Femur (tissue), 1 donor: ENCODE measurements around the gene TSPAN5.
A peak's percentile ranks its signal among the peaks of the same experiment; 100 is the strongest.
"Not testable (repeated sequence)": the region's sequence is repeated elsewhere in the genome, so short reads cannot be mapped to it uniquely, and the experiment has no call there.

Experiments used
- DNase-seq: peaks from one replicate; pipeline ENCODE4 v3.0.0-alpha.2; 2017

Gene TSPAN5

DNA sequence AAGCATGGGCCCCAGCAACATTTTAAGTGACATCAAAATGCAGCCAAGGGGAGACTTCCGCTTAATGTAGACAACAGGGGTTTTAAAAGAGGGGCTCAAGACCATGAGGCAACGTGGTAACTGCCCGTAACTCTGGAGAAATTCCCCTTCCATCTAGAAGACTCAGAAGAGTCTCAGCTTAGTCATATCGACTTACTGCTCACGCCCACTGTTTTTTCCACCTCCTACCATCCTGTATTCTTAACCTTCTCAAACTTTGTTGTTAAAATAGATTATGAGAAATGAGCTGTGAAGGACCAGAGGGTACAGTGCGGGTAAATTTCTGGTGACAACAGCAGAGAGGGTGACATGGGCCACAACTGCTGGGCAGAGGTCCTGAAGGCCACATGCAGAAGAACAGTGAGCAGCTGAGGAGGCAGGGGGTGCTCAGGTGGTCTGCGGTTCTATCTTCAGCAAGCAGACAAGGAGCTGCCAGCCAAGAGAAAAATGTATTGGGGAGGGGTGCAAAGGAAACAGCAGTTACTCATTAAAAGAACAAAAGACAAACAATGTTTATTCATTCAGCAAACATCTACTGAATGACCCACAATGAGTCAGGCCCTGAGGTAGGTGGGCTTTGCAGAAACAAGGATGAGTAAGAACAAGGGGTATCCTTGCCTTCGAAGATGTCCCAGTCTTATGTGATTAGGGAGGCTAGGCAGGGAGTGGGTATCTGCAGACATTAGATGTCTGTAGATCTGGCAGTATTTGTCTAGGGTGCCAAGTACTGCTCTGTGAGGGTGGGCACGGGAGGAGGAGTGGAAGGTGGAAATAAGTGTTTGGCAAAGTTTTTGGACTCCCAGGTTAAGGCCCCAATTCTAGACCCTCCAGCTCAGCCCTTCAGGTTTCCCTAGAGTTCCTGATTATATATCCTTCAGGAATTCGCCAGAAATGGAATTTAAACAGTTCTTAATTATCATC is 175.3 kb downstream of the TSPAN5 start:
- no peak for DNase-seq

DNA sequence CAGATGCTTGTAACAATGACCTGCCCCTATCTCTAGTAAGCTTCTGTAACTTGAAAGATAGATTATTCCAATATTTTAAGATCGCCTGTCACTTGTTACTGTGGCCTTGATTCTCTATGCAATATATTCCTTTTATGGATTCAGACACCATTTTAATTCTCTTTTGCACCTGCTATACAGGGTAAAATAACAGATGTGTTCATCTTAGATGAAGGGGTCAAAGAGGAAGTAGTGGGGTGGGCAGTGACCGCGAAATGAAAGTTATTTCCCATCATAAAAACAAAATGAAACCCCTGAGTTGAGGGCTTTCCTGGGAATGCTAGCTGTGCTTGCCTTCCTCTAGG is 175.9 kb downstream of the TSPAN5 start:
- DNase-seq = no peak

DNA sequence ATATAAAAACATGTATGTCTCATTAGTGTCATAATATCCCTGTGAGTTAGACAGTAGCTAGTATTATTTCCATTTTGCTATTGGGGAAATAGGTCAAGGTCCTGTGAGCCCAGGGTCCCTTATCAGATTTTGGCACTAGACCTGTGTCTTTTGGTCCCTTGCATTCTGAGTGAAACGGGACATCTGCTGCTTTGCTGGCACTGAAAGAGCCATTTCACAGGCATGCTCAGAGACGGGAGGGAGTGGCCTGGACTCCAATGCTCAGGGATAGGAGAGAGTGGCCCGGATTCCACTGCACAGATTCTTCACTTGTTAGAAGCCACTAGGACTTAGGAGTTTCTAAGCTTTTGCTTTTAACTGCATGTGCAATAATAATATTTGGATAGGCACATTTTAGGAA is 177.2 kb downstream of the TSPAN5 start:
- no peak for DNase-seq

DNA sequence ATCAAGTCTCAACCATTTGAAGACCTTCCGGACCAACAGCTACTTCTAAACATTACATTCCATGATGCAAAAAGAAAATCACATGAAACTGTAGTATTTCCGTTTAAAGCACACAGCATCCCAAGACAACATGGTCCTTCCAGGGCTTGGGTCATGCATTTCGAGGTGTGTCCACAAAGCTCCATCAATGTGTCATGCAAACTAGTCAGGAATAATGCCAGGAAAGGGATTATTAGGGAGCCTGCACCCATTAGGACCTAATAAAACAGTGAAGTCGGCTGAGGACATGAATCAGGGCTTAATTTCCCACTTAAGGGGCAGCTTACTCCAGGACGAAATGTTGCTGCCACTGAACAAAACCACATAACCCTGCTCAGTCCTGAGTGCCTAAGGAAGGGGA is 177.9 kb downstream of the TSPAN5 start:
- DNase-seq = no peak

DNA sequence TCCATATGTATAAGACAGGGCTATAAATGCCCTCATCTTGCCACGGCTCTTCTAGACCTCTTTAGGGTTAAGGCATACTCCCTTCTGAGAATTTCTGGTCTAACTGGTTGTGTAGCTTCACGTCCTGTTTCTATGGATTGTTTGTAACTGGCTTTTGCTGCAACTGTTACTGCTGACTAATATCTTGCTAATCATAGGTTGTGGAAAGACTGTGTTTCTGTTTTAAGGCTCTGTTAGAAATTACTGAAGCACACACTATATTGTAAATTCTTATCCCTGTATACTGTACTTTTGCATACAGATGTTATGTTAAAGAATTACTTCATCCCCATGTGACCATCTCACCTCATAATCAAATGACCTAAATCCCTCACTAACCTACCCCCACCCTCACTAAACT is 178.8 kb downstream of the TSPAN5 start:
- DNase-seq = not testable (repeated sequence)

DNA sequence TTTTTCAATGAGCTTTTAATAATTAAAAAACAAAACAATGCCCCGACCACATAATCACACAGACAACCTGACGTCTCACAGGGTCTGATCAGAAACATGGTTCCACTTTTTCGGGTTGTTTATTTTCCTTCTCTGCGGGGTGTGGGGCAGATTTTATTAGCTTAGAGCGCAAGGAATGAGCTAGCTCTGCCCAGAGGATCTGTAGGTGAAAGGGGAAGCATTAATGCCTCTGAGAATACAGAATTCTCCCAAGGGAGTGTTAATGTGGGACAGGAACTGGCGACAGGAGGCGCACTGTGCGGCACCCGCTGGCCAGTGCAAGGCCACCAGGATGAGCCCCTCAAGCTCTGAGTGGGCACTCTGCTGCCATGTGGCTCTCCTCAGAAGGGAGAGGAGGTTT is 181.5 kb downstream of the TSPAN5 start:
- DNase-seq = no peak

DNA sequence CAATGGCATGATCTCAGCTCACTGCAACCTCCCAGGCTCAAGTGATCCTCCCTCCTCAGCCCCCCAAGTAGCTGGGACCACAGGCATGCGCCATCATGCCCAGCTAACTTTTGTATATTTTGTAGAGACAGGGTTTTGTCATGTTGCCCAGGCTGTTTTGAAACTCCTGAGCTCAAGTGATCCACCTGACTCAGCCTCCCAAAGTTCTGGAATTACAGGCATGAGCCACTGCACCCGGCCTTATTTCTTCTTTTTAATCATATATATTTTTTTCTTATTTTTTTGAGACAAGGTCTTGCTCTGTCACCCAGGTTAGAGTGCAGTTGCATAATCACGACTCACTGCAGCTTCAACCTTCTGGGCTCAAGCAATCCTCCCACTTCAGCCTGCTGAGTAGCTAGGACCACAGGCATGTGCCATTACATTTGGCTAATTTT is 184.0 kb downstream of the TSPAN5 start:
- DNase-seq = no peak

DNA sequence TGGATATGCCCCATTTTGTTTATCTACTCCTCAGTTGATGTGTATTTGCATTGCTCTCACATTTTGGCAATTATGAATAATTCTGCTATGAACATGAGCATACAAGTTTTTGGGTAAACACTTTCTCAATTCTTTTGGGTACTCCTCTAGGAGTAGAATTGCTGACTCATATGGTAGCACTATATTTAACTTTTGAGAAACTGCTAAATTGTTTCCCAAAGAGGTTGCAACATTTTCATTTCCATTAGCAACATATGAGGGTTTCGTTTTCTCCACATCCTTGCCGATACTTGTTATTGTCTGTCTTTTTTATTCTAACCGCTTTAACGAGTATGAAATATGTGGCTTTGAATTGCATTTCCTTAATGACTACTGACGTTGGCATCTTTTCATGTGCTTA is 185.4 kb downstream of the TSPAN5 start:
- no peak for DNase-seq

DNA sequence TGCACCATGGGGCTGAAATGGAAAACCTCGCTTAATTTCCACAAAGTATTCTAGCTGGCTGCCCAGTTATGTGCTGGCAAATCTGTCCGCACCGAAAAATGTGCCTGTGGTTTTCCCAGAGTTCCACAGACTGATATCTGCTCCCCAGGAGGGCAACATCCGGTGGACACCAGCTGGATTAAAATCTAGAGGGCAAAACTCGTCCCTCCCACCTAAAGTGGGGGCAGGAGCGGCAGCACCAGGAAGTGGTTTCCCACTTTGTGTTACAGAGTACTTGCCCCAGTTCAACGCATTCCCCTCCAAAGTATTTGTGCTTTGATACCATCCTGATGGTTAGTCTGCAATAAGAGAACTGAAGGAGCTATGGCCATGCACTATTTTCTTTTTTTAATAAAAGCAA is 187.6 kb downstream of the TSPAN5 start:
- no peak for DNase-seq

DNA sequence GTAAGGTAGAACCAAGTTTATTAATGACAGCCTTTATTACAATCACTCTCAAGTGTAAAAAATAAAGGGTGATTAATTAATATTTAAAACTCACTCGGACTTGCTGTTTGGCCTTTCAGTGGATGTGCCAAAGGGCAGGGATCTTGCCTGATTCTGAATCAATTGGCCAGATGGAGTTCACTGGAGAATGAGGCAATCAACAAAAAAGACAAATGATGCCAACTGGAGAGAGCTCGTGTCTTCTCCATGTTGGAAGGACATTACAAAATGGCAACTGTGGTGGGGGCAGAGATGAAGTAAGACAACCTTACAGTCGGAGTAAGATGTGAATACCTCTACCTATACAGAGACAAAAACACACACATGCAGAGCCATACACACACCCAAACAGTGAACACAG is 188.0 kb downstream of the TSPAN5 start:
- DNase-seq = no peak

DNA sequence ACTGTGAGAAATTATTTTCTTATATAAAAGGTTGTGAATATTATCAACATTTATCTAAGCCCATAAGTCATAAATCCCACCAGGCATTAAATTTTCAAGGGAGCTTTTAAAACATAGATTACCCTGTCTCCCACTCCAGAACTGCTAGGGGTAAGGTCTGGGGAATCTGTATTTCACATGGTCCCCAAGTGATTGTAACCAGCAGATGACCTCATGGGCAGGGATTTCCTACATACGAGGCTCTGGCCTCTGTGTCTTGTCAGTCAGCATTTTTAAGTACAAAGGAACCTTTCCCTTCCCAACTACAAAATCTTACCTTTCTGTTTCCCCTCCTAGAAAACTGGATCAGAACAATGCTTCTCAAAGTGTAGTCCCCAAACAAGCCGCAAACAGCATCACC is 188.6 kb downstream of the TSPAN5 start:
- DNase-seq = no peak

DNA sequence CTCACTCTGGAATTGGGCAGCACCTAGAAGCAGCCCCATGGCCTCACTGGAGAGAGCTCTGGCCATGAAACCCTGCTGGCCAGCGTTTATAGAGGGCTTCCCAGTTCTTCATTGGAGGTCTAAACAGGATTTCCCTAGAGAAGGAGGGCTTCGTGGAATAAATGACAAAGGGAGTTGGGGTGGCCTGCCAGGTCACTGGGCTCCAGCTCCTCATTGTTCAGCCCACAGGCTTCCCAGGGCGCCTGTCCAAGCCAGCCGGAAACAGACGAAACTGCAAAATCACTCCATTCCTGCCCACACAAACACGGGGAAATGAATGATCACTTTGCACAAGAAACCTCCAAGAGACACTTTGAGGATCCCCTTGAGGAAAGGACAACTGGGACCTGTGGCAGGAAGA is 189.7 kb downstream of the TSPAN5 start:
- peak; percentile 73 for DNase-seq

DNA sequence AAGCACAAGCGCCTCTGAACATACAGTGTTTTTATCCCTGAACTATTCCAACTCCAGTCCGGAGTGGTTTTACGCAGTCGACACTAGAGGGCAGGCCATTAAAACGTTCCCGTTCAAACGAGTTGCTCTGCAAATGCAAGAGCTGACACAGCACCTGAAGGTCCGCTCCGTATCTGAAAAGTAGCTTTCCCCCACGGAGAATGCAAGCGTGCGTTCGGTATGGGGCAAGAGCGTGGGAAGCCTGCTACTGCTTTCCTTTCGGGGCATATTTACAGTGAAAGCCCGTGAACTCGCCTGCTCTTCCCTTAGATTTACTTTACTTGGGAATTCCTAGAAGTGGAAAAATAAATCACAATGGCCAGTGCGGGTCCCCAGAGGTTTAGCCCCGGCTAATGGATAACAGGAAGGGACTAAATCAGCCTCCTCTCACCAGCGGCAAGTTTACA is 190.8 kb downstream of the TSPAN5 start:
- peak; percentile 88 for DNase-seq

DNA sequence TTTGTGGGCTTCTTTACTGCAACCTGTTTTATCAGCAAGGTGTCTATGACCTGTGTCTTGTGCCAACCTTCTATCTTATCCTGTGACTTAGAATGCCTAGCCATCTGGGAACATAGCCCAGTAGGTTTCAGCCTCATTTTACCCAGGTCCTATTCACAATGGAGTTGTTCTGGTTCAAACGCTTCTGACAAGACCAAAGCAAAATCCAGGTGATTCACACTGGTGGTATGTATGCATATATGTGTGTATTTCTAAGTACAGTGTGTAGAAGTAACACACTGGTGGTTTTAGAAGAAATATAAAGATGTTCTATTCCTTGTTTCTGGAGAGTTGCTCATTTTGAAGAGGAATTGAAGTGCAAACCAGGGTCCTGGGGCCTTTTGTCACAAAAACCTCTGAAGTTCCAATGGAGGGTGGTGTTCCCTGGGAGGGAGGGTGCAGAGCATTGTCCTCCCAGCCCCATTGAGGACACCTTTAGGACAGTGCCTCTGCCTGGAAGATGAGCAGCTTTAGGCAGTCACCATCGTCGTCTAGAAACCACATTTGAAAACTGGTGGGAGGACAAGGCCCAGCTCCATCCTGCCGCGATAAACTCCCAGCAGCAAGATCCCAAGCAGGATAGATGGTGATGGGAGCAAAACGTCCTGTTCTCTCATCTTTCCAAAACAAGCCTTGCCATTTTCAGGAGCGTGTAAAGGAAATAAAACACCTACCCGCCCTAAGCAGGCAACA is 191.4 kb downstream of the TSPAN5 start:
- no peak for DNase-seq

DNA sequence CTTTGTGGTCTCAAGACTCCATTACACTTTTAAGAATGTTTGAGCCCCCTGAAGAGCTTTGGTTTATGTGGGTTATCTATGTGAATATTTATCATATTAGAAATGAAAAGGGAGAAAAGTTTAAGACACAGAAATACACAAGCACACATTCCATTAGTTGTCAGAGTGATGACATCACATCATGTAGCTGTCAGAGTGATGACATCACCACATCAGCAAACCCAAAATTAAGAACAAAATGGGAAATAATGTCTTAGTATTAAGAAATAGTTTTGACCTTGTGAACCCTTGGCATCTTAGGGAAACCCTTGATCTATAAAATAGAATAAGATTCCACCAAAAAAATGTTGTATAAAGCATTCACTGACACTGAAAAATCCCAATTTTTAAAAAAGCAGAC is 195.9 kb downstream of the TSPAN5 start:
- DNase-seq = no peak

DNA sequence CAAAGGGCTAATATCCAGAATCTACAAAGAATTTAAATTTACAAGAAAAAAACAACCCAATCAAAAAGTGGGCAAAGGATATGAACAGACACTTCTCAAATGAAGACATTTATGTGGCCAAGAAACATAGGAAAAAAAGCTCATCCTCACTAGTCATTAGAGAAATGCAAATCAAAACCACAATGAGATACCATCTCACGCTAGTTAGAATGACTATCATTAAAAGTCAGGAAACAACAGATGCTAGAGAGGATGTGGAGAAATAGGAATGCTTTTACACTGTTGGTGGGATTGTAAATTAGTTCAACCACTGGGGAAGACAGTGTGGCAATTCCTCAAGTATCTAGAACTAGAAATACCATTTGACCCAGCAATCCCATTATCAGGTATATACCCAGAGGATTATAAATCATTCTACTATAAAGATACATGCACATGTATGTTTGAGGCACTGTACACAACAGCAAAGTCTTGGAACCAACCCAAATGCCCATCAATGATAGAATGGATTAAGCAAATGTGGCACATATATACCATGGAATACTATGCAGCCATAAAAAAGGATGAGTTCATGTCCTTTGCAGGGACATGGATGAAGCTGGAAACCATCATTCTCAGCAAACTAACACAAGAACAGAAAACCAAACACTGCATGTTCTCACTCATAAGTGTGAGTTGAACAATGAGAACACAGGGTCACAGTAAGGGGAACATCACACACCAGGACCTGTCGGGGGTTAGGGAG is 197.1 kb downstream of the TSPAN5 start:
- DNase-seq = not testable (repeated sequence)

DNA sequence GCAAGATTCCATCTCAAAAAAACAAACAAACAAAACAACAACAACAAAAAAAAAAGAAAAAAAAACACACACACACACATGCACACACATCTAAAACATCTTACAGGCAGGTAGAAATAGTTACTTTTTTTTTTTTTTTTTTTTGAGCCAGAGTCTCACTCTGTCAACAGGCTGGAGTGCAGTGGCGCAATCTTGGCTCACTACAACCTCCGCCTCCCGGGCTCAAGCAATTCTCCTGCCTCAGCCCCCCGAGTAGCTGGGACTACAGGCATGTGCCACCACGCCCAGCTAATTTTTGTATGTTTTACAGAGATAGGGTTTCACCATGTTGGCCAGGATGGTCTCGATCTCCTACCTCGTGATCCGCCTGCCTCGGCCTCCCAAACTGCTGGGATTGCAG is 201.0 kb downstream of the TSPAN5 start:
- DNase-seq = not testable (repeated sequence)

DNA sequence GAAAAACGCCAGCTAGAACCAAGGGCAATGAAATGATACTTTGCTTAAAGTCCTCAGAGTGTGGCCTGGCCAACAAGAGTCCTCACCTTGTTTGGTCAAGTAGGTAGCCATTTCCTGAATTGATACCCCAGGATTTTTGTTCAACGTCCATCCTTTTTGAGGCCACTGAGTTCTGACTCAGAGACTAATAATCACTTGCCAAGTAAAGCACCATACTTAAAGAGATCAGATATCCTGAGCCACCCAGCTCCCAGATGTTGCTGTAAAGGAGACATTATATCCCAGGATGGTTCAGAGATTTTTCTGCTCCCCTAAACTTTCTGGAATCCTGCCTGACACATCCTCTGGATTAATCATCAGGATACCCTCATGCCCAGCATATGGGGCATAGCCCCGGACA is 206.3 kb downstream of the TSPAN5 start:
- no peak for DNase-seq

DNA sequence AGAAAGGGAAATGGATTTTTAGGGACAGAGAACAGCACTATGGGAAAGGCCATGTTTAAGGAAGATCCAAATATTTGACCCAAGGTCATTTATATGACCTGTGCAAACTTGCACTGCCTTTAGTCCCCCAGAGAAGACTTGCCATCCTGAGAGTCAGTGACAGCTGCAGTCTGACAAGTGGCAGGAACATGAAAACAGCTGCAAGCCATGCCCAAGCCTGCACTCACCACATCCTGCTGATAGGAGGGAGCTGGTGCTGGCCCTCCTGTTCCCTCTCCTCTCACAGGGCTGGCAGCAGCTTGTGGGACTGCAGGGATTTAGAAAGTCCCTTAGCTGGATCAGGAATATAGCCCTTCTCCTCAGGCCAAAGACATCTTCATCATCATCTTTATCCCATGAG is 209.5 kb downstream of the TSPAN5 start:
- DNase-seq = peak; percentile 68

DNA sequence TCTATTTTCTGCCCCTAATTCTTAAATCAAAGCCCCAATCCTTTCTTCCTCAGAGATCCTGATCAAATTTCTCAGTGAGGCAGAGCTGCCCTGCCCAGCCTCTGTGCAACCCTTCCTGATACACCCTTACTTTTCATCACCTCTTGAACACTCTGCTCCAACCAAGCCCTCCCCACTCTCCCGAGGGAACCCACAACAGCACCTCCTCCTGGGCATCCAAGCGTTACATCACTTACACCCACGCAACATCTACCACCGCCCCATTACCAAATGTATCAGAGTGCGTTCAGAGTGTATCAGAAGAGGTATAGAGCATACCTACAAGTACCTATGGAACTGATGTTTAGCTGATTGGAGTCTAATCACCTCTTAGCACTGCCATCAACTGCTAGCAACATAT is 210.8 kb downstream of the TSPAN5 start:
- no peak for DNase-seq

DNA sequence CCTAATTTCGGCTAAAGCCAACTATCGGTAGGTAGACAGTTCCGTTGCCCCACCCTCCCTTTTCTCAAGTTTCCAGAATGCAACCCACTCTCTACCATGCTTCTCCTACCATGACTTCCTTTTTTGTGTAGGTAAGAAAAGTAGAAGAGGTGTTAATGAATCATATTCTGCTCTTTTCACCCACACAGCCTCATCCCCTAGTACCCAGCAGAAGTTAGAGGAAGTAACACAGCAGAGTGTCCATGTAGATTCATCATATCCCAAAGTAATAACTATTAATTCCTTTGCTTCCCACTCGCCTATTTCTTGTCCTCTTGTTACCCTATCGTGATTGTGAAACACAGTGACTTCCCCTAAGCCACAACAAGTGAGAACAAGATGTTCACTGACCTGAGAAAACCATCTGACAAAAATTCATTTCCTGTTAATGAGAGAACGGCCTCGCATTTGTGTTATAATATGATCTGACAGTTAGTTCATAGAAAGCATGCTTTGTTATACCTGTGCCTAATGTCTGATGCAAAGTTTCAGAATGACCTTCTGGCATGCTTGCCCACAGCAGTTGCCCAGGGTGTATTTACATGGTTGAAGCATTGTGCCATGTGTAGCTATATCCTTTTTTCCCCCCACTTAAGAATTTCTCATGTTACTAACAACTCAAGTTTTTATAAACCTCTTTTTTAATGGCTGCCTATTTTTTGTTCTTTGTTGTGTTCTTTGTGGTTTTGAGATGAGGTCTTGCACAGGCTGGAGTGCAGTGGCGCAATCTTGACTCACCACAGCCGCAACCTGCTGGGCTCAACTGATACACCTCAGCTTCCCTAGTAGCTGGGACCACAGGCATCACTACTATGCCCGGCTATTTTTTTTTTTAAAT is 211.7 kb downstream of the TSPAN5 start:
- no peak for DNase-seq

DNA sequence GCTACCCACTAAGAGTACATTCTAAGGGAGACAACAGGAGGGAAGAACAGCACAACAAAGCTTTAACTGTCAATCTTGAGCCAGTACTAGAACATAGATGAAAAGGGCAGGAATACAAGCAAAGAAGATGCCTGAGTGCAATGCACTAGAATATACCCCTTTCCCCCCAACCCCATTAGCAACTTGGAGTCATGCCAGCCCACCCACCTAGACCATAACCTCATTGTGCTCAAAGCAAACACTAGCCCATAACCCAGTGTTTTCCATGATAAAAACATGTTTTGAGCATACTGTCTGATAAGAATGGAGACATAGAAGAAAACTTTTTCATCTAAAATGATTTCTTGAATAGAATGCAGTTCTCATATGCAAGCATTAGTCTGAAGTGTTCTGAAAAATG is 214.0 kb downstream of the TSPAN5 start:
- no peak for DNase-seq
